Breast epithelium (tissue), 3 donors: ENCODE measurements around the gene ASTN2.

Source experiments
- CTCF ChIP-seq, 3 donors: fragments of 450-650 bp; IDR thresholded peaks; one replicate each; pipeline ENCODE4 v1.5.1; 2016 to 2017; ENCODE audit warnings: antibody characterized with exemption in 3 of 3, mild to moderate bottlenecking in 3 of 3, moderate library complexity in 3 of 3
- POLR2AphosphoS5 ChIP-seq, 3 donors: sonication (generic); formaldehyde crosslinking; IDR thresholded peaks; one replicate each; pipeline ENCODE4 v1.6.1; 2017; ENCODE audit warnings: antibody characterized with exemption in 3 of 3

- TF ChIP-seq CTCF (IDR thresholded peaks at IDR 0.05) (no peak), POLR2AphosphoS5 (IDR thresholded peaks at IDR 0.05) (no peak)
Measured at GRCh38 chr9:117392992-117393391, 21.9 kb downstream of the ASTN2 start.
